NCI-H526 treated with DMSO at 0.1 percent for 48 hours (cell line): ENCODE results near the gene ZNF528.

Experiments used
- DNase-seq: peaks from one replicate; lab custom pipeline; 2025; lab: John Stamatoyannopoulos, UW

ZNF528 gene

GRCh38 chr19:52397310-52398080 lies at the start of gene ZNF528:
Gene ZNF528, plus strand, starts transcription at chr19:52397849. Its CDS starts 4,165 bp downstream, at chr19:52402014.
- DNase-seq = peak; percentile 90

- no peak for DNase-seq
Observed at GRCh38 chr19:52351512-52351911, 46.1 kb upstream of the ZNF528 start.

- no peak for DNase-seq
Observed at GRCh38 chr19:52366414-52366824, 31.2 kb upstream of the ZNF528 start.

- DNase-seq = peak; percentile 55
Observed at GRCh38 chr19:52369559-52370340, 27.9 kb upstream of the ZNF528 start, which contains the start of gene ZNF880. Gene ZNF880, plus strand, starts transcription at chr19:52369923. Its CDS starts 43 bp downstream, at chr19:52369966.

GRCh38 chr19:52370341-52370710 lies 27.3 kb upstream of the ZNF528 start:
- DNase-seq = no peak

GRCh38 chr19:52391135-52391534 lies 6.5 kb upstream of the ZNF528 start:
- DNase-seq = no peak

- DNase-seq = no peak
Observed at GRCh38 chr19:52398081-52398441, 412 bp downstream of the ZNF528 start.

- no peak for DNase-seq
Observed at GRCh38 chr19:52410276-52410675, 12.6 kb downstream of the ZNF528 start.

- DNase-seq = no peak
Observed at GRCh38 chr19:52415711-52416110, 18.1 kb downstream of the ZNF528 start.

- no peak for DNase-seq
Observed at GRCh38 chr19:52428937-52429336, 31.3 kb downstream of the ZNF528 start, which contains the start of gene ZNF534. Gene ZNF534, plus strand, starts transcription at chr19:52429148. Its CDS starts 2,327 bp downstream, at chr19:52431475.

- DNase-seq = no peak
Observed at GRCh38 chr19:52442179-52442578, 44.5 kb downstream of the ZNF528 start.

GRCh38 chr19:52444506-52444905 lies 46.9 kb downstream of the ZNF528 start:
- no peak for DNase-seq

GRCh38 chr19:52451241-52451640 lies 53.6 kb downstream of the ZNF528 start:
- DNase-seq = no peak

- DNase-seq = no peak
Observed at GRCh38 chr19:52453324-52454094, 55.9 kb downstream of the ZNF528 start, which contains the start of gene ZNF578. Gene ZNF578, plus strand, starts transcription at chr19:52453553. Its CDS starts 48,293 bp downstream, at chr19:52501846.

- peak; percentile 29 for DNase-seq
Observed at GRCh38 chr19:52464798-52465470, 67.3 kb downstream of the ZNF528 start.
